ENCODE measurements around the gene C19orf53.
"Not testable (repeated sequence)": the region's sequence is repeated elsewhere in the genome, so short reads cannot be mapped to it uniquely, and the experiment has no call there.

Gene C19orf53

GRCh38 chr19:13778847-13779246 lies 4.6 kb downstream of the C19orf53 start:
- TF ChIP-seq POLR2A (IDR thresholded peaks at IDR 0.05; ENCODE audit: low read length) (no peak), GATA1 (IDR thresholded peaks at IDR 0.05; ENCODE audit: low read depth, low read length) (no peak)
- DNase-seq: no peak

GRCh38 chr19:13779794-13780193 lies 5.5 kb downstream of the C19orf53 start:
- not testable (repeated sequence) for DNase-seq

- peak; percentile 27 to 41 for DNase-seq
- TF ChIP-seq POLR2A (IDR thresholded peaks at IDR 0.05; ENCODE audit: low read length): no peak
- TF ChIP-seq GATA1 (IDR thresholded peaks at IDR 0.05; ENCODE audit: low read depth, low read length): no peak
Measured at GRCh38 chr19:13781547-13781946, 7.3 kb downstream of the C19orf53 start.

GRCh38 chr19:13782537-13782936 lies 8.3 kb downstream of the C19orf53 start:
- DNase-seq: no peak
- TF ChIP-seq POLR2A (IDR thresholded peaks at IDR 0.05; ENCODE audit: low read length) (no peak), GATA1 (IDR thresholded peaks at IDR 0.05; ENCODE audit: low read depth, low read length) (no peak)

GRCh38 chr19:13783565-13784500 lies 9.6 kb downstream of the C19orf53 start:
- TF ChIP-seq POLR2A (IDR thresholded peaks at IDR 0.05; ENCODE audit: low read length): no peak
- TF ChIP-seq GATA1 (IDR thresholded peaks at IDR 0.05; ENCODE audit: low read depth, low read length): no peak
- no peak for DNase-seq

GRCh38 chr19:13784731-13785452 lies 10.6 kb downstream of the C19orf53 start:
- peak; percentile 73 to 83 for DNase-seq
- TF ChIP-seq POLR2A (IDR thresholded peaks at IDR 0.05; ENCODE audit: low read length) (no peak), GATA1 (IDR thresholded peaks at IDR 0.05; ENCODE audit: low read depth, low read length) (no peak)

- DNase-seq: no peak
- no peak for TF ChIP-seq POLR2A (IDR thresholded peaks at IDR 0.05; ENCODE audit: low read length)
- no peak for TF ChIP-seq GATA1 (IDR thresholded peaks at IDR 0.05; ENCODE audit: low read depth, low read length)
Measured at GRCh38 chr19:13788991-13789390, 14.7 kb downstream of the C19orf53 start.

- DNase-seq: no peak
- TF ChIP-seq POLR2A (IDR thresholded peaks at IDR 0.05; ENCODE audit: low read length): no peak
- no peak for TF ChIP-seq GATA1 (IDR thresholded peaks at IDR 0.05; ENCODE audit: low read depth, low read length)
Measured at GRCh38 chr19:13790354-13790753, 16.1 kb downstream of the C19orf53 start.

- DNase-seq: not testable (repeated sequence)
Measured at GRCh38 chr19:13793317-13793716, 19.1 kb downstream of the C19orf53 start.

- peak; percentile 56 to 69 for DNase-seq
Measured at GRCh38 chr19:13794398-13794756, 20.1 kb downstream of the C19orf53 start.

GRCh38 chr19:13794757-13795589 lies 20.7 kb downstream of the C19orf53 start, which contains the start of gene ZSWIM4:
Gene ZSWIM4, plus strand, starts transcription at chr19:13795443. Its CDS starts 206 bp downstream, at chr19:13795649.
- DNase-seq: peak; percentile 99
- TF ChIP-seq GATA1 (IDR thresholded peaks at IDR 0.05; ENCODE audit: low read depth, low read length) (no peak), POLR2A (IDR thresholded peaks at IDR 0.05; ENCODE audit: low read length) (peak; percentile 54)

More at GRCh38 chr19:13794398-13794756, 20.1 kb downstream of the C19orf53 start:
- no peak for TF ChIP-seq GATA1 (IDR thresholded peaks at IDR 0.05; ENCODE audit: low read depth, low read length)
- TF ChIP-seq POLR2A (IDR thresholded peaks at IDR 0.05; ENCODE audit: low read length): no peak

- TF ChIP-seq POLR2A (IDR thresholded peaks at IDR 0.05; ENCODE audit: low read length): no peak
- TF ChIP-seq GATA1 (IDR thresholded peaks at IDR 0.05; ENCODE audit: low read depth, low read length): no peak
- DNase-seq: peak in 1 of 2 experiments; percentile 38
Measured at GRCh38 chr19:13795595-13796300, 21.5 kb downstream of the C19orf53 start.

Data from erythroblast (primary cell).